IPS-20b (cell line): ENCODE results near the gene CHMP4A.

Experiments
- H3K27ac ChIP-seq: one replicate; pipeline ENCODE4 v1.5.1; 2013; ENCODE audit warnings: low read length
- H3K27me3 ChIP-seq: 2 replicates; pipeline ENCODE4 v1.6.1; 2013; ENCODE audit warnings: mild to moderate bottlenecking, low read length, inconsistent platforms; ENCODE audit not compliant: insufficient read depth
- H3K36me3 ChIP-seq: 2 replicates; pipeline ENCODE4 v1.6.1; 2013; ENCODE audit warnings: low read depth, mild to moderate bottlenecking, inconsistent platforms, low read length, moderate library complexity; ENCODE audit not compliant: insufficient read depth
- H3K4me1 ChIP-seq: 2 replicates; pipeline ENCODE4 v1.6.1; 2013; ENCODE audit warnings: mild to moderate bottlenecking, control low read depth, inconsistent platforms, low read length, moderate library complexity; ENCODE audit not compliant: insufficient read depth
- H3K4me3 ChIP-seq: 2 replicates; pipeline ENCODE4 v1.5.1; 2013; ENCODE audit warnings: mild to moderate bottlenecking, low read length, inconsistent platforms
- H3K9ac ChIP-seq: 2 replicates; pipeline ENCODE4 v1.6.1; 2013; ENCODE audit warnings: low read depth, mild to moderate bottlenecking, inconsistent platforms, low read length, moderate library complexity
- H3K9me3 ChIP-seq: 2 replicates; pipeline ENCODE4 v1.6.1; 2013; ENCODE audit warnings: mild to moderate bottlenecking, low read depth, low read length, inconsistent platforms; ENCODE audit not compliant: insufficient read depth

CHMP4A gene, protein sequence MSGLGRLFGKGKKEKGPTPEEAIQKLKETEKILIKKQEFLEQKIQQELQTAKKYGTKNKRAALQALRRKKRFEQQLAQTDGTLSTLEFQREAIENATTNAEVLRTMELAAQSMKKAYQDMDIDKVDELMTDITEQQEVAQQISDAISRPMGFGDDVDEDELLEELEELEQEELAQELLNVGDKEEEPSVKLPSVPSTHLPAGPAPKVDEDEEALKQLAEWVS

DNA sequence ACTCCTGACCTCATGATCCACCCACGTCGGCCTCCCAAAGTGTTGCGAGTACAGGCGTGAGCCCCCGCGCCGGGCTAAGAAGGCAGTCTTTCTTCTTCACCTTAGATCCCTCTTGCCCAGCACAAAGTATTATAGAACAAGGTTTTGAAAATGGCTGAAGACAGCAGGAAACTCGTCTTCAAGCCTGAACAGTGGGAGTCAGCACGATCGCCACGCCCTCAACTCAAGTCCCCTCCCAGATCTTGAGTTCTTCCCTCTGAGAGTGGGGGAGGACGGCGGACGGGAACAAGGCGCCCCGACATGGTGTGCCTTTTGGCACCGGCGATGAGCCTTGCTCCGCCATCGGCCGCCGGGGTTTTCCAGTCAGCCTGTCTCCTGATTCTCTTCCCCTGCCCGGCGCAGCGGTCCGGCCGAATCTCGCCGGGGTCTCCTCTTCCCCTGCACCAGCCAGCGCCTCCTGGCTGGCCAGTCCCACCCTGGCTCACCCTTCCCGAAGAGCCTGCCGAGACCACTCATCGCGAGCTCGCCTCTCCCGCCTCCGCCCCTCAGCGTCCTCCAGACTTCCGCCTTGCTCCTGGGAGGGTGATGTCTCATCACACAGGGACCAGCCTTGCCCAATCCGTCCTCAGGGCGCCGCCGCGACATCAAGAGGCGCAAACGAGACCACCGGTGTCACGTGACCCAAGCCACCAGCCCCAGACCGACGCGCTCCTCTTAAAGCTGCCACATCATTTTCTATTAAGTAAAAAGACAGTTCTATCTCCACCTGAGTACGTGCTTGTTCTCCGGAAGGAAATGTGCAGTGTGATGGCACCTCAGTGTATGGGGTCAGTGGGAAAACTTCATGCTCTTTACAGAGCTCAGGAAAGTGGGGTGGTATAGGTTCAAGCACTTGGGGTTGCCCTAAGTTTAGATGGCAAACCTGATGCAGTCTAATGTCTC is at the start of gene CHMP4A:
Gene CHMP4A, minus strand, starts transcription at position 565 of the 942 bp plus-strand sequence. Its CDS starts 49 bp downstream, at position 516.
- peak within 1 kb of the TSS; percentile 88 for H3K9ac ChIP-seq
- H3K27ac ChIP-seq, result peak within 1 kb of the TSS; percentile 93
- H3K27me3 ChIP-seq, result no peaks in the 10 kb centered on the region
- peaks cover 3% of the 10 kb centered on the region; the same call in 1 of the 2 replicates for H3K4me1 ChIP-seq
- peak within 1 kb of the TSS; percentile 86 for H3K4me3 ChIP-seq
- no peaks in the 10 kb centered on the region for H3K9me3 ChIP-seq
- peaks cover 43% of the 10 kb centered on the region for H3K36me3 ChIP-seq

DNA sequence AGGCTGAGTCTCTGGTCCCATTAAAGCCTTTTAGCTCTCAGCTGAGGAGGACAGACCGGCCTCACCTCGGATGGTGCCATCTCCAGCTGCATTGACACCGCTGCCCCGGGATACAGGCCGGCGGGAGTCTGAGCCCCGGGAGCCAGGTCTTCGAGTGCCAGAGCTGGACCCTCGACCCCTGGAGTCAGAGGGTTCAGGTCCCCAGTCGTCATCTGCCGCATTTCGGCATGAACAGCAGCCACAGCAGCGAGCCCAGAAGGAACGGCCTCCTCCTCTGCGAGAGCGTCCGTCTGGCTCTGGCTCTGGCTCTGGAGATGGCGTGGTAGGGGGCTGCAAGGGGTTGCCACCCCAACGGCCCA is 48.7 kb upstream of the CHMP4A start:
- H3K9ac ChIP-seq, result no peak overlapping the region
- no peaks in the 10 kb centered on the region for H3K36me3 ChIP-seq
- no peak overlapping the region for H3K27ac ChIP-seq
- no peaks in the 10 kb centered on the region for H3K9me3 ChIP-seq
- H3K27me3 ChIP-seq, result no peaks in the 10 kb centered on the region
- peaks cover 4% of the 10 kb centered on the region; the same call in 1 of the 2 replicates for H3K4me1 ChIP-seq
- no peak overlapping the region for H3K4me3 ChIP-seq

DNA sequence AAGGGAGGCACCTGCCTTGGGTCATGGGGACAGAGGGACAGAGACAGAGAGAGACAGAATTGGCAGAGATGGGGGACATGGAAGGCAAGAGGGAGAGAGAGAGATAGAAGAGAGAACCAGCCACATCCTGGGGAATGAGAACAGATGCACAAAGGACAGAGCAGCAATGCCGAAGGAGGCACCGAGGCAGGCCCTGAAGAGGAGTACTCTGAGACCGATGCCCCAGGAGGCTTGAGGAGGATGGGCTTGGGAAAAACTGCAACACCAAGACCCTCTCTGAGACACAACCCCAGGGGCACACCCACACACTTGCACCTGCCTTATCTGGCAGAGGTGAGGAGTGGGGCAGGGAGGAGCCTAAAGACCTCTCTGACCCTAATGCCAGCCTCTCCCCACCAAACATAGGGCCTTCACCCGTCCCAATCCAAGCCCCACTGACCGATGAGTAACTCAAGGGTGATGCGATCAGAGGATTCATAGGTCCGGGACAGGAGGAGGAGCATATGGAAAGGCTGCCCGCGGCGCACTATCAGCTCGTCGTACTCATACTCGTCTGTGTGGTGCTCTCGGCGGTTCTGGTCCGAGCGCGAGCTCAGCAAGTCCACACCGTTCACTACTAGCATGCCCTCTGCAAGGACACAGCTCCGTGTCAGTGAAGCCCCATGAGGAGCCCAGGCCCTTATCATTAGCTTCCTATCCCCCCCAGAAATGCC is 48.1 kb upstream of the CHMP4A start:
- H3K4me1 ChIP-seq, result peaks cover 4% of the 10 kb centered on the region; the same call in 1 of the 2 replicates
- H3K9me3 ChIP-seq, result no peaks in the 10 kb centered on the region
- no peaks in the 10 kb centered on the region for H3K36me3 ChIP-seq
- no peak overlapping the region for H3K4me3 ChIP-seq
- no peak overlapping the region for H3K9ac ChIP-seq
- no peaks in the 10 kb centered on the region for H3K27me3 ChIP-seq
- no peak overlapping the region for H3K27ac ChIP-seq

DNA sequence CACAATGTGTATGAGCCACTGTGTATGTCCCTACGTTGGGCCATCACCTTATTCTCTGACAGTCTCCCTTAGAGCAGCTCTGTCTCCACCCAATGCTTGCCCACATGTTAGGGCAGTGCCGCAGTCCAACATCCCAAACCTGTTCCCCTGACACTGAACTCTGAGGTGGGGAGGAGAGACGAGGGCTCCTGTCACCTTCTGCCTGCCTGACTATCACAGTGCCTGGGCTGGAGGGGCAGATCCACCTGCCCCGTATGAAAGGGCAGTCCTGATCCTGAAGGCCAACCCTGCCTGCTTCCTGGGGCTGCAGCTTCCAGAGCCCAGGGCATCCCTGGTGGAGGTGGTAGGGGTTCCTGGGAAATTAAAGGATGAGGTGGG is 47.5 kb upstream of the CHMP4A start:
- no peaks in the 10 kb centered on the region for H3K27me3 ChIP-seq
- no peak overlapping the region for H3K27ac ChIP-seq
- no peaks in the 10 kb centered on the region for H3K9me3 ChIP-seq
- H3K4me1 ChIP-seq, result peaks cover 4% of the 10 kb centered on the region; the same call in 1 of the 2 replicates
- no peak overlapping the region for H3K4me3 ChIP-seq
- H3K36me3 ChIP-seq, result no peaks in the 10 kb centered on the region
- no peak overlapping the region for H3K9ac ChIP-seq

DNA sequence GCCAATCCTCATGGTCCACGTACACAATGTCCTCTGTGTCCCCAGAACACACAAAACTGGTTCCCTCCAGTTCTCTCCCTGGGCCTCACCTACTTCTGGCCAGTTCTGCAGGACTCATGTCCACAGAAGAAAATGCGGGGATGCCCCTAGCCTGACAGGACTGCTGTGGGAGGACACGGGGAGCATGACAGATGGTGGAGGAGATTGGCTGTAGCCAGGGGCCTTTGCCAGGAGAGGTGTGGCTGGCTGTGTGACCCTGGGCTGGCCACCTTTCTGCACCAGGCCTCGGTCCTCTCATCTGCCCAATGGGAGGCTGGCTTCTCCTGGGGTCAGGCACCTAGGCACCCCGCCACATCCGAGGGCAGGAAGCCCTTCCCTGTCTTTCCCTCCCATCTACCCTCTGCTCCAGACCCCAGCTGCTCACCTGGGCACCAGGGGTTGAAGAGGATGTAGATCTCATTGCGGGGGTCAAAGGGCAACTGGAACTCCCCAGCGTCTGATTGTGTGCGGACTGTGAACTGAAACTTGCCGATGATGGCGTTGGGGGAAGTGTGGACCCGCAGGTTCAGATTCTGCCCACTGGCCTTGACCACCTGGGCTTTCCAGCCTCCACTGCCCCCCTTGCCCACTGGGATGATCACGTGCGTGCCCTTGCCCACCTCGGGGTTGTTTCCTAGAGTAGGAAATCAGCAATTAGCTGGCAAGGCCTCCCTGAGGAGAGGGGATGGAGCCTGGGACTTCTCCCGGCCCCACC is 46.9 kb upstream of the CHMP4A start:
- no peak overlapping the region for H3K27ac ChIP-seq
- H3K9ac ChIP-seq, result no peak overlapping the region; the same call in 1 of the 2 replicates
- no peak overlapping the region for H3K4me3 ChIP-seq
- no peaks in the 10 kb centered on the region for H3K27me3 ChIP-seq
- H3K9me3 ChIP-seq, result no peaks in the 10 kb centered on the region
- H3K4me1 ChIP-seq, result peaks cover 4% of the 10 kb centered on the region; the same call in 1 of the 2 replicates
- no peaks in the 10 kb centered on the region for H3K36me3 ChIP-seq

DNA sequence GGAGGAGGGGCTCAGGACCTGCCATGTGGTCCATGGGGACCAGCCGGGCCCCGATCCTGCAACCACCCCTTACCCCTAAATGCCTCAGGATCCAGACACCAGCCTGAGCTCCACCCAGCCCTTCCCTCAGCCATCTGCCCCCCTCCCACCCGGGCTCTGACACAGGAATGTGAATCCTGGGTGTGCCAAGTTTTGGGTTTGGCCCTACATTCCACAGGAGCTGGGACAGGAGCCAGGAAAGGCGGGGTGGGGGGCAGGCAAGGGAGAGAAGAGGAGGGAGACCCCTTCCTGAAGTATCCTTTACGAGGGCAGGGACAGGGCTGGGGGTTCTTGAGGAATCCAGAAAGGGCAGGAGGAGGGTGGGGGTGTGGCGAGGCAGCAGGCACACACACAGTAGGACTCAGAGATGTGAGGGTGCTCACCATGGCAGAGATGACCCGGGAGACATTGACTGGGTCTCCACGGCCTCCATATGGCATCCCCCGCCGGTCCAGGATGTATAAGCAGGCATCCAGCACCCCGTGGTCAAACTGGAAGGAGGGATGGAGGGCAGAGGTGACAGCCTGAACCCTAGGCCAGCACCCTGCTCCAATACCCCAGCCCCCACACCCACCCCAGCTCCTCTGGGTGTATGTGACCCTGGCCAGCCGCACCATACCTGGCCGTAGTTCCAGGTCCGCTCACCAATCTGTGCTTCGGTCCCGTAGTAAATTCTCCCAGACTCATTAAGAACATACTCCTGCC is 46.2 kb upstream of the CHMP4A start:
- Histone ChIP-seq H3K9me3 (no peaks in the 10 kb centered on the region), H3K4me3 (no peak overlapping the region), H3K4me1 (peaks cover 4% of the 10 kb centered on the region; the same call in 1 of the 2 replicates), H3K27me3 (no peaks in the 10 kb centered on the region), H3K9ac (no peak overlapping the region), H3K36me3 (no peaks in the 10 kb centered on the region), H3K27ac (no peak overlapping the region)

DNA sequence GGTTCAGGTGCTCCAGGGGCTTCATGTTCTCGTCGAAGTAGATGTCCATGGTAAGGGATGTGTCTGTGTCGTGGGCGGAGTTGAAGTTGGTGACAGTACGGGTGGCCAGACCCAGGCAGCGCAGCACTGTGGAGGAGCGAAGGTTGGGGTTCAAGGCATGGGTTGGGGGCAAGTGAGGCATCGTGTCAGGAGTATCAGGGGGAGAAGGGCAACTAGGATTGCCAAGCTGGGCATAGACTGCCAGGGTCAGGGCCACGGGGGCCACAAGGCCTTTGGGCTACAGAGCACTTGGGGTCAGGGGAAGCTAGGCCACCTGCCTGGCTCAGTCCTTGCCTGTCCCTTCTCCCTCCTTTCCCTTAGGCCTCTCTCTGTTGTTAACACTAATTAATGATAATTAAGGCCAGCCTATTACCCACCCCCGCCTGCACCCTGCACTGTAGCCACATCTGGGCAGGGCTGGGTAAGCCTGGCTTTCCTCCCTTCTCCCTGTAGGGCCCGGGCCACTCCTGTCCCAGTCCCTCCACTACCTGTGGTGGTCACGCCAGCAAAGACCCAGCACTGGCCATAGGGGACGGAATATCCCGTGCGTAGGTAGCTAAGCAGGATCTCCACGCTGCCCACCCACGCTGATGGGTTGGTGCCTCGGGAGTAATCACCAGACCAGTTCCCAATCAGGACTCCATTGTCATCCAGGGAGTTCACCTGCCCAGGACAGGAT is 45.4 kb upstream of the CHMP4A start:
- Histone ChIP-seq H3K9ac (no peak overlapping the region), H3K36me3 (no peaks in the 10 kb centered on the region), H3K27me3 (no peaks in the 10 kb centered on the region), H3K27ac (no peak overlapping the region), H3K4me3 (no peak overlapping the region), H3K4me1 (0 out of 2 replicates have a peak, but pooled peaks cover under 1% of the 10 kb centered on the region), H3K9me3 (no peaks in the 10 kb centered on the region)

DNA sequence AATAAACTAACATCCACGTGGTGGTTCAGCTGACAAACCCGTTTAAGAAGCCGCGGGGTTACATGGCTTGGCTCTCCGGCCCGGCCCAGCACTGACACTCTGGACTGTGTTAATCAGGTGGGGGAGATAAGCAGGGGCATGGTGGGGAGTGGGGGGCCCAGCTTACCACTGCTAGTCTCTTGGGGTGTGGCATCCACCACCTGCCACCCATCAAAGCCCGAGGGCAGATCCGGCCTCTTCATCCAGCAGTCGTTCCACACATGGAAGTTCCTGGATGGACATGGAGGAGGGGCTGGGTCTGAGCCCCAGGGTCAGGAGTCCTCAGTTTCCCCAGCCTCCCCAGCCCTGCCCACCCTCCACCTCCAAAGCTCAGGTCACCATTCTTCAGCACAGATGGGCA is 44.8 kb upstream of the CHMP4A start:
- Histone ChIP-seq H3K4me1 (no peaks in the 10 kb centered on the region), H3K36me3 (no peaks in the 10 kb centered on the region), H3K9me3 (no peaks in the 10 kb centered on the region), H3K27ac (no peak overlapping the region), H3K27me3 (no peaks in the 10 kb centered on the region), H3K4me3 (no peak overlapping the region), H3K9ac (no peak overlapping the region)

DNA sequence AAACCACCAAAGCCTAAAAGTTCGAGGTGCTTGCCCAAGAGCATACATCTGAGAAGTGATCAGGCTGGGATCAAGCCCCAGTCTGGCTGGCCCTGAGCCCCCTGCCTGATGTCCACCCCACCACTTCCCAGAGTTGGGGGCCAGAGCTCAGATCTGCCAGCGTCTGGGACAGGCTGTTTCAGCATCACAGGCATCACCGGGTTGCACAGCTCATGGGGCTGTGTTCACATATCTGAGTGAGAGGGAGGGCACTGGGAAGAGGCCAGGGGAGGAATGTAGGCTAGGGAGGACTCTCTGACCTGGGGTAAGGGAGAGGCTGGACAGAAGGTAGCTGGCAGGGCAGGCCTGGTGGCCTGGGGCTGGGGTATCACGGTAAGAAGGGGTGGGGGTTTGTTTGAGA is 43.7 kb upstream of the CHMP4A start:
- H3K4me3 ChIP-seq, result no peak overlapping the region
- no peaks in the 10 kb centered on the region for H3K4me1 ChIP-seq
- no peaks in the 10 kb centered on the region for H3K9me3 ChIP-seq
- H3K36me3 ChIP-seq, result no peaks in the 10 kb centered on the region
- no peak overlapping the region for H3K9ac ChIP-seq
- no peaks in the 10 kb centered on the region for H3K27me3 ChIP-seq
- H3K27ac ChIP-seq, result no peak overlapping the region

DNA sequence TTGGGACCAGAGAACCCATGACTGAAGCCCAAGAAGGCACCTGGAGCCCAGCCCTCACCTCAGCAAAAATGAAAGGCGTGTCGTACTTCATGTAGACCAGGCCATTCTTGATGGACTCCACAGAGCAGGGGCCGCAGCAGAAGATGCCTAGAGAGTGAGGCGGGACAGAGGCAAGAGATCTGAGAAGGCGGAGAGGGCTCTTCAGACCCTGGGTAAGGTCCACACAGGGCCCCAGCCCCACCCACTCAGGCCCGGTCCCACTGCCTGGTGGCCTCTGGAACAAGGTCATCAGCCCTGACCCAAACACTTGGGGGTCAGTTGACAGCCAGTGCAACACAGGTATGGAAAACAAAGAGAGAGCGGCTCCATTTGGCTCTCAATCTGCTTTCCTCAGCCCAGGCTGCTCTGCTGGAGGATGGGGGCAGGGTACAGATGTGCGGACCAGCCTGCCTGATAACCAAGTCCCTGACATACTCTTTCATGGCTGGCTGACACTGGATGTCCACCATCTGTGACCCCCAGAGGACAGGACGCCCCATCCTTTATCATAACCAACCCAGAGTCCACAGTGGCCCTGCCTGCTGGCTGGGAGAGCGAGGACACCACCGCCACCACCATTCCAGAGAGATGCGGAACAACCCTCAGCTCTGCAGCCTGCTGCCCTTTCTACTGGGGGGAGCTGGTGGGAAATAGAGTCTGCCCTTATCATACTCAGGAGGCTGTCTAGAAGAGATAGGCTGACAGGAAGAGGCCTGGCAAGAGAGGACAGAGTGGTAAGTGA is 42.8 kb upstream of the CHMP4A start:
- Histone ChIP-seq H3K4me3 (no peak overlapping the region), H3K27ac (no peak overlapping the region), H3K4me1 (no peaks in the 10 kb centered on the region), H3K9ac (no peak overlapping the region), H3K27me3 (no peaks in the 10 kb centered on the region), H3K36me3 (no peaks in the 10 kb centered on the region), H3K9me3 (no peaks in the 10 kb centered on the region)
